ENCODE measurements around the gene KLRC2. TPM values are rescaled to one million over a fixed set of nuclear protein-coding genes. Genes with fewer than 3 reads are reported as not detected.

The KLRC2 gene
- total RNA-seq, 2 experiments from 2014 or later = not detected

DNA sequence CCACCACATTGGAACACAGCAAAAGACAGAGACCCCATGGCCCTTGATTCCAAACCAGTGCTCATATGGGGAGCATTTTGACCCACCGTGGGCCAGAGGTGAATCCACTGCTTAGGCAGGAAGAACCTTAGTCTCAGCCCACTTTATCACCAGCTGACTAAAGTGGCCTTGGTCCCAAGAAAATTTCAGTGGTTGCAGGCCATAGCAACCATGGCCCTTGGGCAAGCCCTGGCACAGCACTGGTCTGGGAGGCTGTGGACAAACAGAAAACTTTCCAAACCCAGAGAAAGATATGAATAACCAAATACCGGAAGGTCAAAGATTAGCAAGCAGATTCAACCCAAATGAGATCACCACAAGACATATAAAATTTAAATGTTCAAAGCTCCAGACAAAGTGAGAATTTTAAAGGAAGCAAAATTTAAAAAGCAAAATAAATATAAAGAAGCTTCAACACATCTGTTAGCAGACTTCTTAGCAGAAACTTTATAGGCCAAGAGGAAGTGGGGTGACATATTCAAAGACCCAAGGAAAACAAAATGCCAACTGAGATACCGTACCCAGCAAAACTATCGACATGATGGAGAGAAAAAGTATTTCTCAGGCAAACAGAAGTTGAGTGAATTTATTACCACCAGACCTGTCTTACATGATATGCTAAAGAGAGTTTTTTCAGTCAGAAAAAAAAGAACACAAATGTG is 53.7 kb downstream of the KLRC2 start:
- Mint-ChIP-seq H3K4me3 (no peak overlapping the region), H3K4me1 (no peaks in the 10 kb centered on the region), H3K9me3 (peaks cover 2% of the 10 kb centered on the region), H3K27me3 (peaks cover 23% of the 10 kb centered on the region), H3K27ac (no peak overlapping the region), H3K36me3 (ENCODE audit: low read depth) (no peaks in the 10 kb centered on the region)
- no peak for DNase-seq
- ChIA-PET POLR2A (no interaction called here), CTCF (interaction anchor here (0.7 kb wide), 1 partner anchor 51 kb away, joined by 3 read pairs; no protein-coding TSS in a partner anchor)

Other genes with a start within 250 kb of the KLRC2 start
- 1 to 10 TPM; 5.5 to 6.3 TPM for gene GABARAPL1, start 223.1 kb downstream of the KLRC2 start, total RNA-seq
- gene KLRD1, start 128.1 kb downstream of the KLRC2 start, total RNA-seq = under 1 TPM in 1 of 2 experiments, not detected in 1; 0.27 TPM
- under 1 TPM; 0.12 TPM for gene KLRK1, start 46.0 kb downstream of the KLRC2 start, total RNA-seq
- not detected for gene KLRC4, start 26.3 kb downstream of the KLRC2 start, total RNA-seq
- gene KLRC3, start 15.4 kb downstream of the KLRC2 start, total RNA-seq = not detected
- not detected for gene KLRC1, start 17.4 kb upstream of the KLRC2 start, total RNA-seq
- 1 to 10 TPM in 1 of 2 experiments, under 1 TPM in 1; 0.97 to 1.0 TPM for gene EIF2S3B, start 69.9 kb upstream of the KLRC2 start, total RNA-seq
- gene MAGOHB, start 177.6 kb upstream of the KLRC2 start, total RNA-seq = 10 to 100 TPM; 49.2 to 51.3 TPM
- gene STYK1, start 238.0 kb upstream of the KLRC2 start, total RNA-seq = under 1 TPM; 0.17 to 0.35 TPM